Measurements from ENCODE around the gene COL3A1.

Gene COL3A1

DNA sequence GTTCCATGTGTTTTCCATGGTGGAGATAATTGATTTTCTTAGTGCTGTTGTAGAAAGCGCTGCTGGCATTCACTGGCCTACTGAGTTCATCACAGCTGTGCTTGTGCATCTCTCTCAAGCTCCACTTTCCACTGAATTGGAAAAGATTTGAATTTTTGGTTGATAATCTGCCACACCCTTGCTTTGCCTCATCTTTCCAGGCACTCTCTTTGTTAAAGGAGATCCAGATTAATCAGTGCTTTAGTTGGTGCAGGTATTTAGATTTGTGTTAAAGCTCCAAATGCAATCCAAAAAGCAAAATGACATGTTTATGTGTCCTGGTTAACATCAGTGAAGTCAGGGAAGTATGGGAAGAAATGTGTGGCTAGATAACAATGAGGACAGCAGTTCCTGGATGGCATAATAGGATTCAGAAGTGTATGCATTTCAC is 2.7 kb upstream of the COL3A1 start:
- DNase-seq: no peak
- in situ Hi-C loops (cut with MboI; ENCODE audit: low pct_unique_long_range_greater_than_20kb, low sequenced_read_pairs): no loop called here

GRCh38 chr2:188973641-188974040 is 532 bp upstream of the COL3A1 start:
- in situ Hi-C loops (cut with MboI; ENCODE audit: low pct_unique_long_range_greater_than_20kb, low sequenced_read_pairs): no loop called here
- no peak for DNase-seq

- no peak for DNase-seq
- in situ Hi-C loops (cut with MboI; ENCODE audit: low pct_unique_long_range_greater_than_20kb, low sequenced_read_pairs): no loop called here
Observed at GRCh38 chr2:188975497-188976102, 1.4 kb downstream of the COL3A1 start.

DNA sequence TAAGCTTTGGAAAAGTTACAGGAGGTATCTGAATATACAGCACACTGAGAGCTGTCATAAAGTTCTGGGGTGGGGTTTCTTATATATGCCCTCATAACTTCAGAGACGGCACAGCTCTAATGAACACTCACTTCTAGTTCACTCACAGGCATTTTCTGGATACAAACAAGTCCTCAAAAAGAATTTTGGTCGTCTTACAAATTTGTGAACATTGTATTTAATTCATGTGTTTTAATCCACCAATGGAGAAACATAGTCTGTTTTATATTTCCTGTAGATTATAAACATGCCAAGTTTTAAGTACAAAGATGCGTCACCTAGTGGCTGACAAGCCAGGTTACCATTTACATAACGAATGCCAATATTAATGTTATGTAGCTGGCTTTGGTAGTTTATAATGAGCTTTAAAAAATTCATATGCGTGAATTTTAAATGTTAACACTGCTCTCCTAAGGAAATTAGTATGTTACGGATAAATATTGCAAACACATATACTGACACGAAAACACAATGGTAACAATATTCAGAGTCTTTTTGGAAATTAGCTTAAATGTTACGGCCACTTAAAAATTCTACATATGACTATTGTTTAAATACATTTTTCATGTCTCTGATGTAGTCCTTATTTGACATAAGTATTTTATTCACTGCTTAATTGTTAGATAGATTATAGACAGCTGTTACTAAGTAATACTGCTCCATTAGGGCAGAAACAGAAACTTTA is 2.5 kb downstream of the COL3A1 start:
- DNase-seq: no peak
- in situ Hi-C loops (cut with MboI; ENCODE audit: low pct_unique_long_range_greater_than_20kb, low sequenced_read_pairs): no loop called here

DNA sequence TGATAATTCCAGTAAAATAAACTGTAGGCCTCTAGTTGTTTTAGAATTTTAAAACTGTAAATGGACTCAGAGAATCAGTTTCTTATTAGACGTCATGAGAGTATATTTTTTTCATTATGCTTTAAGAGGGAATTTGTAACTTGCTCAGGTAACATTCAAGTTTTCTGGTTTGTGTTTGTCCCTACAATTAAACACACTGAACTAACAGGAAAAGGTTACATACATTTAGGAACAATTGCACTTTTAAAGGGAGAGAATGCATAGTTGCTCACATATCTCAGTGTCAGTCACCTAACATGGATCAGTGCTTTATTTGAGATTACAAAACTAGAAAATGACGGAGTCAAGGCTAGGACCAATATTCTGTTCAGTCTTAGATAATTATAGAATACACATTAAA is 3.1 kb downstream of the COL3A1 start:
- DNase-seq: no peak
- in situ Hi-C loops (cut with MboI; ENCODE audit: low pct_unique_long_range_greater_than_20kb, low sequenced_read_pairs): no loop called here

GRCh38 chr2:188978291-188979081 is 4.3 kb downstream of the COL3A1 start:
- in situ Hi-C loops (cut with MboI; ENCODE audit: low pct_unique_long_range_greater_than_20kb, low sequenced_read_pairs): no loop called here
- no peak for DNase-seq

GRCh38 chr2:188979187-188980114 is 5.3 kb downstream of the COL3A1 start:
- in situ Hi-C loops (cut with MboI; ENCODE audit: low pct_unique_long_range_greater_than_20kb, low sequenced_read_pairs): no loop called here
- no peak for DNase-seq

- in situ Hi-C loops (cut with MboI; ENCODE audit: low pct_unique_long_range_greater_than_20kb, low sequenced_read_pairs): no loop called here
- DNase-seq: no peak
Observed at GRCh38 chr2:188983427-188984064, 9.4 kb downstream of the COL3A1 start.

DNA sequence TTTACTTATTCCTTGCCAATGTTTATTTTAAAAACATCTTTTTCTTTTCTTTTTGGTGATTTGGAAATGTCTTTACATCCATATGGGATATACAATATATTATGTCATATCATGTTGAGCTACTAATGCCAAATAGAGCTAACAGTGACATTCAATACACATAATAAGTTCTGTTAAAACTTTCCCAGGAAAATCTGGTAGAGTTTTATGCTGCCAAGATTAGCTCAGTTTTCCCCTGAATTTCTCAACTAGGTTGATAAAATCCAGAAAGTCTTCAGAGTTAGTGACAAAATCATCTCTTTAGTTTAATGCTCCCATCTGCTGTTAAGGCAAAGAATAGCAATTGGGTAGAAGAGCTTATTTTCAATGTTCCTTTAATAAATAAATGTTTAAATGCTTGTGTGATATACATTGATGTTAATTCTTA is 9.9 kb downstream of the COL3A1 start:
- no peak for DNase-seq
- in situ Hi-C loops (cut with MboI; ENCODE audit: low pct_unique_long_range_greater_than_20kb, low sequenced_read_pairs): no loop called here

GRCh38 chr2:188984680-188985079 is 10.5 kb downstream of the COL3A1 start:
- no peak for DNase-seq
- in situ Hi-C loops (cut with MboI; ENCODE audit: low pct_unique_long_range_greater_than_20kb, low sequenced_read_pairs): no loop called here

DNA sequence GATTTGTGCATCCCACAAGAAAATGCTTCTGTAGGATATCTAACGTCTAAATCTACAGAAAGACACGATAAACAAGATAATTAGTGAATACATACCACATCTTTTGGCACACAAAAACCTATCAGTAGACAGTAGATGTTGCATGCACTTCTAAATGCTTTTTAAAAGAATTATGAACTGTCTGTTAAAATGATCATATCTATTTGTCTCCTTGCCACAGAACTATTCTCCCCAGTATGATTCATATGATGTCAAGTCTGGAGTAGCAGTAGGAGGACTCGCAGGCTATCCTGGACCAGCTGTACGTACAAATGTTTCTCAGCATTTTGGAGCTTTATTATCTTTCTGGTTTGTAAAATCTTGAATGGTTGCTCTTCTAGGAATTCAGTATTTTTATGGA is 12.7 kb downstream of the COL3A1 start:
- in situ Hi-C loops (cut with MboI; ENCODE audit: low pct_unique_long_range_greater_than_20kb, low sequenced_read_pairs): no loop called here
- DNase-seq: no peak

DNA sequence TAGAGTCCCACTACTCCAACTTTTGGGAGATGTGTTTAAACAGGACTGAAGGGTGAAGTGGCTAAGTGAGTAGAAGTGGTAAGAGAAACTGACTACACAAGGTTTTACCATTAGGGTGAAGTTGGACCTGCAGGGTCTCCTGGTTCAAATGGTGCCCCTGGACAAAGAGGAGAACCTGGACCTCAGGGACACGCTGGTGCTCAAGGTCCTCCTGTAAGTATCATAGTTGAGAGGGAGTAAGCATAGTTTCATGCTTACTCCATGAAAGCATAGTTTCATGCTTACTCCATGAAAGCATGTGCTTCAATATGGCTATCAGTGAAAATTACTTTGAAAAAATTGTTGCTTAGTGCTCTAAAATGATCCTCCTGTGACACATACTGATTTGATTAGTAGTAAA is 19.1 kb downstream of the COL3A1 start:
- no peak for DNase-seq
- in situ Hi-C loops (cut with MboI; ENCODE audit: low pct_unique_long_range_greater_than_20kb, low sequenced_read_pairs): no loop called here

- DNase-seq: no peak
Observed at GRCh38 chr2:188997263-188997662, 23.1 kb downstream of the COL3A1 start.

DNA sequence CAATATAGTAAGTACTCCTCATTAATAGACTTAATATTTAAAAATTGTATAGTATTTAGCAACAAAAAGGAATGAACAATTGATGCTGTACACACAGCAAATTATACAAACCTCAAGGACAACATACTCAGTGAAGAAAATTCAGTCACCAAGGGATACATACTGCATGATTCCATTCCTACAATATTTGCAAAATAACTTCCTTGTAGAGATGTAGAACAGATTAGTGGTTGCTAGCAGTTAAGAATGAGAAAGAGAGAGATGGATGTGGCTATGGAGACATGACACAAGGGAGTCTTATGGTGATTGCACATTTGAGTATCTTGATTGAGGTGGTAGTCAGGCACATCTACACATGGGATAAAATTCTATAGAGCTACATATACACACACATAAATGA is 26.0 kb downstream of the COL3A1 start:
- in situ Hi-C loops (cut with MboI; ENCODE audit: low pct_unique_long_range_greater_than_20kb, low sequenced_read_pairs): no loop called here
- DNase-seq: no peak

More at GRCh38 chr2:188997263-188997662, 23.1 kb downstream of the COL3A1 start:
- in situ Hi-C loops (cut with MboI; ENCODE audit: low pct_unique_long_range_greater_than_20kb, low sequenced_read_pairs): no loop called here

GRCh38 chr2:189002079-189002478 is 27.9 kb downstream of the COL3A1 start:
- DNase-seq: no peak
- in situ Hi-C loops (cut with MboI; ENCODE audit: low pct_unique_long_range_greater_than_20kb, low sequenced_read_pairs): no loop called here

DNA sequence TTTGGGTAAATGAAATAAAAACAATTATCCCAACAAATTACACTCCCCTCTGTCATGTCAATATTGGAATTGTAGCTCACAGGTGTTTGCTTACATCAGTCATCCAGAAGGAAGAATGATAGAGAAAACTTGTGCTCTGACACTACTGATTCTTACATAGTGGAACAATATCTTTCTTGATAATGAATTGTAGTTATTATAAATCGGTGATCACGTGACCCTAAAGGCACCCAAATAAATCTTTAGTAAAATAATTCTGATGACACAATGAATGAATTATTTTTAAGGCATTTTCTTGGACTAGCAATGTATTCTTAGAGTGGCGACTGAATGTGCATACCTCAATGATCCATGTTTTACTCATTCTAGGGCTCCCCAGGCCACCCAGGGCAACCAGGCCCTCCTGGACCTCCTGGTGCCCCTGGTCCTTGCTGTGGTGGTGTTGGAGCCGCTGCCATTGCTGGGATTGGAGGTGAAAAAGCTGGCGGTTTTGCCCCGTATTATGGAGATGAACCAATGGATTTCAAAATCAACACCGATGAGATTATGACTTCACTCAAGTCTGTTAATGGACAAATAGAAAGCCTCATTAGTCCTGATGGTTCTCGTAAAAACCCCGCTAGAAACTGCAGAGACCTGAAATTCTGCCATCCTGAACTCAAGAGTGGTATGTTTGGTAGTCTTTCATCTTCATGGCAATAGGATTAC is 34.5 kb downstream of the COL3A1 start:
- in situ Hi-C loops (cut with MboI; ENCODE audit: low pct_unique_long_range_greater_than_20kb, low sequenced_read_pairs): no loop called here
- DNase-seq: no peak

DNA sequence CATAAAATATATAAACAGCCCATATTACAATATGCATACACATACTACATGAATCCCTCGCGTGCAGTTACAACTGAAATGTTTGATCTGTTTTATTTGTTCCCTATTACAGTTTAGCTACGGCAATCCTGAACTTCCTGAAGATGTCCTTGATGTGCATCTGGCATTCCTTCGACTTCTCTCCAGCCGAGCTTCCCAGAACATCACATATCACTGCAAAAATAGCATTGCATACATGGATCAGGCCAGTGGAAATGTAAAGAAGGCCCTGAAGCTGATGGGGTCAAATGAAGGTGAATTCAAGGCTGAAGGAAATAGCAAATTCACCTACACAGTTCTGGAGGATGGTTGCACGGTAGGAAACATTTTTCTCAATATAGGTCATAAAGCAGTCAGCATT is 36.4 kb downstream of the COL3A1 start:
- DNase-seq: no peak
- in situ Hi-C loops (cut with MboI; ENCODE audit: low pct_unique_long_range_greater_than_20kb, low sequenced_read_pairs): no loop called here

GRCh38 chr2:189012351-189012750 is 38.2 kb downstream of the COL3A1 start:
- no peak for DNase-seq
- in situ Hi-C loops (cut with MboI; ENCODE audit: low pct_unique_long_range_greater_than_20kb, low sequenced_read_pairs): no loop called here
